Loucy (cell line): ENCODE results near the gene LOXHD1.

ENCODE experiments used
- H2AFZ ChIP-seq: fragments of 200-600 bp; sonication (generic); 2 replicates; pipeline ENCODE4 v1.6.0; 2016; ENCODE audit warnings: antibody characterized with exemption, mild to moderate bottlenecking, low read length, moderate library complexity
- H3F3A ChIP-seq: fragments of 200-600 bp; 2 replicates; pipeline ENCODE4 v1.6.0; 2016; ENCODE audit warnings: antibody characterized with exemption, low read depth, mild to moderate bottlenecking
- H3K27me3 ChIP-seq: fragments of 200-600 bp; sonication (generic); 2 replicates; pipeline ENCODE4 v1.6.1; 2014; ENCODE audit warnings: low read length, mild to moderate bottlenecking; ENCODE audit not compliant: insufficient read depth, poor library complexity, severe bottlenecking
- H3K36me3 ChIP-seq: fragments of 200-600 bp; sonication (generic); 2 replicates; pipeline ENCODE4 v1.6.1; 2016; ENCODE audit warnings: low read length; ENCODE audit not compliant: insufficient read depth
- H3K4me1 ChIP-seq: fragments of 200-600 bp; sonication (generic); 2 replicates; pipeline ENCODE4 v1.5.1; 2014; ENCODE audit warnings: low read length, mild to moderate bottlenecking; ENCODE audit not compliant: insufficient read depth, poor library complexity, severe bottlenecking
- H3K4me2 ChIP-seq: fragments of 200-600 bp; sonication (generic); 2 replicates; pipeline ENCODE4 v1.6.0; 2014; ENCODE audit warnings: antibody characterized with exemption, low read length, low read depth, mild to moderate bottlenecking; ENCODE audit not compliant: poor library complexity, severe bottlenecking
- H3K4me3 ChIP-seq: fragments of 200-600 bp; sonication (generic); 2 replicates; pipeline ENCODE4 v1.5.1; 2014; ENCODE audit warnings: low read length, mild to moderate bottlenecking, mixed read lengths; ENCODE audit not compliant: poor library complexity, severe bottlenecking
- H3K79me2 ChIP-seq: fragments of 200-600 bp; sonication (generic); 2 replicates; pipeline ENCODE4 v1.6.1; 2014; ENCODE audit warnings: low read length; ENCODE audit not compliant: insufficient read depth
- H3K9ac ChIP-seq: fragments of 200-600 bp; sonication (generic); 2 replicates; pipeline ENCODE4 v1.6.0; 2014; ENCODE audit warnings: mild to moderate bottlenecking, low read depth, low read length, moderate library complexity; ENCODE audit not compliant: poor library complexity, severe bottlenecking
- H3K9me2 ChIP-seq: fragments of 200-600 bp; sonication (generic); replicated peaks from 2 replicates; pipeline ENCODE4 v1.6.1; 2016; ENCODE audit warnings: low read depth, low read length, mixed read lengths
- H3K9me3 ChIP-seq: fragments of 200-600 bp; sonication (generic); 2 replicates; pipeline ENCODE4 v1.6.1; 2014; ENCODE audit warnings: mild to moderate bottlenecking, antibody characterized with exemption, low read length, low read depth; ENCODE audit not compliant: insufficient read depth
- H4K20me1 ChIP-seq: fragments of 200-600 bp; sonication (generic); 2 replicates; pipeline ENCODE4 v1.6.0; 2014; ENCODE audit warnings: antibody characterized with exemption, low read length, mild to moderate bottlenecking; ENCODE audit not compliant: insufficient read depth, poor library complexity, severe bottlenecking
- EZH2phosphoT487 ChIP-seq: fragments of 200-600 bp; IDR thresholded peaks from 2 replicates; pipeline ENCODE4 v1.6.1; 2018; ENCODE audit warnings: antibody characterized with exemption, mild to moderate bottlenecking, moderate library complexity, borderline replicate concordance
- TF ChIP-seq, protein P1 (sequence below): fragments of 200-600 bp; sonication (generic); conservative IDR thresholded peaks from 2 replicates; pipeline ENCODE4 v1.5.1; 2014; ENCODE audit warnings: mild to moderate bottlenecking, antibody characterized with exemption, low read length

Gene LOXHD1

DNA sequence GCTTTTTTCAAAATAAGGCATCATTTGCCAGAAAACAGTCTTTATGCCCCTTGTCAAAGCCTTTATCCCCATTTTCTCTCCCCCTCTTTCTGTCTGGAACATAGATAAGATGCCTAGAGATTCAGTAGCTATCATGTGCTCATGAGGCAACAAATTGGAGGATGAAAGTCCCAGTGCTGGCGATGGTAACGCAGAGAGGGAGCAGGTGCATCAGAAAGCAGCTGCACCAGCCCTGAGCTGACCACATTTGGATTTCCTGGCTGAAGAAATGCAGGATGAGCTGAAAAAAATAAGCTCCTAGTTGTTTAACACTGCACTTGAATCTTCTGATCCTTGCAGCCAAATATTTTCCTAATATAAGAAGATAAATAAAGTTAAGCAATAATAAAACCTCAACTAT, 48.0 kb downstream of the LOXHD1 start:
- H3K79me2 ChIP-seq: no peaks in the 10 kb centered on the region
- H3K9ac ChIP-seq: no peak overlapping the region
- no peaks in the 10 kb centered on the region for H3K9me3 ChIP-seq
- H2AFZ ChIP-seq: no peak overlapping the region
- no peaks in the 10 kb centered on the region for H3F3A ChIP-seq
- H3K27me3 ChIP-seq: no peaks in the 10 kb centered on the region
- no peak for TF ChIP-seq EZH2phosphoT487
- TF ChIP-seq, protein P1, sequence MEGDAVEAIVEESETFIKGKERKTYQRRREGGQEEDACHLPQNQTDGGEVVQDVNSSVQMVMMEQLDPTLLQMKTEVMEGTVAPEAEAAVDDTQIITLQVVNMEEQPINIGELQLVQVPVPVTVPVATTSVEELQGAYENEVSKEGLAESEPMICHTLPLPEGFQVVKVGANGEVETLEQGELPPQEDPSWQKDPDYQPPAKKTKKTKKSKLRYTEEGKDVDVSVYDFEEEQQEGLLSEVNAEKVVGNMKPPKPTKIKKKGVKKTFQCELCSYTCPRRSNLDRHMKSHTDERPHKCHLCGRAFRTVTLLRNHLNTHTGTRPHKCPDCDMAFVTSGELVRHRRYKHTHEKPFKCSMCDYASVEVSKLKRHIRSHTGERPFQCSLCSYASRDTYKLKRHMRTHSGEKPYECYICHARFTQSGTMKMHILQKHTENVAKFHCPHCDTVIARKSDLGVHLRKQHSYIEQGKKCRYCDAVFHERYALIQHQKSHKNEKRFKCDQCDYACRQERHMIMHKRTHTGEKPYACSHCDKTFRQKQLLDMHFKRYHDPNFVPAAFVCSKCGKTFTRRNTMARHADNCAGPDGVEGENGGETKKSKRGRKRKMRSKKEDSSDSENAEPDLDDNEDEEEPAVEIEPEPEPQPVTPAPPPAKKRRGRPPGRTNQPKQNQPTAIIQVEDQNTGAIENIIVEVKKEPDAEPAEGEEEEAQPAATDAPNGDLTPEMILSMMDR: no peak
- no peak overlapping the region for H3K4me3 ChIP-seq
- no peaks in the 10 kb centered on the region for H4K20me1 ChIP-seq
- H3K4me2 ChIP-seq: no peak overlapping the region
- H3K9me2 ChIP-seq: no peaks in the 10 kb centered on the region
- no peaks in the 10 kb centered on the region for H3K4me1 ChIP-seq
- H3K36me3 ChIP-seq: no peaks in the 10 kb centered on the region

- no peaks in the 10 kb centered on the region for H4K20me1 ChIP-seq
- H3K36me3 ChIP-seq: no peaks in the 10 kb centered on the region
- no peaks in the 10 kb centered on the region for H3F3A ChIP-seq
- H3K9ac ChIP-seq: no peak overlapping the region
- no peaks in the 10 kb centered on the region for H3K27me3 ChIP-seq
- TF ChIP-seq, protein P1: no peak
- no peak for TF ChIP-seq EZH2phosphoT487
- no peak overlapping the region for H2AFZ ChIP-seq
- H3K9me2 ChIP-seq: no peaks in the 10 kb centered on the region
- H3K4me1 ChIP-seq: no peaks in the 10 kb centered on the region
- H3K4me2 ChIP-seq: no peak overlapping the region
- H3K4me3 ChIP-seq: no peak overlapping the region
- no peaks in the 10 kb centered on the region for H3K9me3 ChIP-seq
- no peaks in the 10 kb centered on the region for H3K79me2 ChIP-seq
These were observed 49.1 kb downstream of the LOXHD1 start for GRCh38 chr18:46607926-46608325.

DNA sequence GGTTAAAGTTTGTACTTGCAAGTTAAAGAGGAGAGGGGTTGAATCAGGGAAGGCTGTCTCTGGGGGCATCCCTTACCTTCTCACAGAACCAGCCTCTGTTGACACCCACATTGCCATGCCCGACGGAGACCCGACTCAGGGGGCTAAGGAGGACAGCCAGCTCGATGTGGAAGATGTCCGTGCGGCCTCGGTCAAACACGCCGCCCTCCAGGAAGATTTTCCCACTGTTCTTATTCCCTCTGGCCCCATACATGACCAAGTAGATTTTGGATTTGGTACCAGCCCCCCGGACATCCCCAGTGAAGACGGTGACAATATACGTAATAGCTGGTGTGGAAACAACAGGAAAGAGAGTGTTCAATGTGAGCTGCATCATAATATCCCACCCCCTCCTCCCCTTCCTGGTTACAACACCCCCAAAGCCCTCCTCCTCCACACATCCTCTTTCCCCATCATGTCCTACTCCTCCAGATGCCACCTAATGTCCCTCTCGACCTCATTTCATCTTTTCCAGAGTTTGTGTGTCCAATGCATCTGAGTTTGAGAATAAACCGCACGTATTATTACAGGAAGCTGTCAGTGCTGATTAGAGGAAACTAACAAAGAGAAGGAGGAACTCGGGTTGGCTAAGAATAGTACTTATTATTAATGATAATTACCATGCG, 55.7 kb downstream of the LOXHD1 start:
- Histone ChIP-seq H3K9ac (no peak overlapping the region), H2AFZ (no peak overlapping the region), H3F3A (no peaks in the 10 kb centered on the region), H3K27me3 (no peaks in the 10 kb centered on the region), H3K4me2 (no peak overlapping the region), H3K4me3 (no peak overlapping the region), H3K79me2 (no peaks in the 10 kb centered on the region), H3K9me2 (no peaks in the 10 kb centered on the region), H4K20me1 (no peaks in the 10 kb centered on the region), H3K4me1 (no peaks in the 10 kb centered on the region), H3K36me3 (no peaks in the 10 kb centered on the region), H3K9me3 (no peaks in the 10 kb centered on the region)
- TF ChIP-seq, protein P1: no peak
- no peak for TF ChIP-seq EZH2phosphoT487
